Left ventricle myocardium superior (tissue), 1 donor: ENCODE data around the gene WWOX. TPM values are rescaled to one million over a fixed set of nuclear protein-coding genes. Genes with fewer than 3 reads are reported as not detected.
"Not testable (repeated sequence)": the region's sequence is repeated elsewhere in the genome, so short reads cannot be mapped to it uniquely, and the experiment has no call there.

ENCODE experiments used
- ATAC-seq: fragments of 200-7000 bp; cut with Tn5 transposase; one replicate; pipeline ENCODE4 v1.9.1; 2020; ENCODE audit warnings: mild to moderate bottlenecking, moderate library complexity
- DNase-seq: peaks from one replicate; pipeline ENCODE4 v3.0.0-alpha.2; 2020
- intact Hi-C: fragments of 100-400 bp; cut with micrococcal nuclease; formaldehyde crosslinking; loops from one replicate; pipeline ENCODE4 v1.11.0; 2022
- total RNA-seq: library from RNA; stranded (reverse); fragmentation: NEBNext Ultra II Directional; extraction: Animal tissue kit (Norgen Biotek cat#: 25700); gene quantifications from one replicate; pipeline ENCODE4 v1.2.1, GENCODE V29; 2021
- donor health status: DM: no; HTN: yes; CAD: no; lungs with severe emphysema.

WWOX gene
- total RNA-seq, 1 donor from 2014 or later: 12.8 TPM

DNA sequence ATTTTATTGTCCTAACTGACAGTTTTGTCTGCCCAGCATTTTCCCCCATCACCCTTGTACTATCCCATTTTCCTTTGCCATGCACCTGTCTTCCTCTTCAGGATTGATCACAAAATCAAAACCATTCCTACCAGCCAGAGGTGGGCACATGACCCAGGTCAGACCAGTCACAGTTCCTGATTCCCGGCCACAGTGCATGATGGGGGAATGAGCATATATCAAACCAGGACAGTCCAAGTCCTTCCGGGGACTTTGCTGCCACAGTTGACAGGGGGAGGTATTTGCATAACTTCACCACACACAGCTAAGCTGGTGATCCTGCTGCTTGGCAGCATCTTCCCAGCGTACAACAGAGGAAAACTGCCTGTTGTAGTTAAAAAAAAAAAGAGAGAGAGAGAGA, 493.9 kb downstream of the WWOX start:
- no peak for ATAC-seq
- DNase-seq: no peak
- intact Hi-C loops: no loop called here

DNA sequence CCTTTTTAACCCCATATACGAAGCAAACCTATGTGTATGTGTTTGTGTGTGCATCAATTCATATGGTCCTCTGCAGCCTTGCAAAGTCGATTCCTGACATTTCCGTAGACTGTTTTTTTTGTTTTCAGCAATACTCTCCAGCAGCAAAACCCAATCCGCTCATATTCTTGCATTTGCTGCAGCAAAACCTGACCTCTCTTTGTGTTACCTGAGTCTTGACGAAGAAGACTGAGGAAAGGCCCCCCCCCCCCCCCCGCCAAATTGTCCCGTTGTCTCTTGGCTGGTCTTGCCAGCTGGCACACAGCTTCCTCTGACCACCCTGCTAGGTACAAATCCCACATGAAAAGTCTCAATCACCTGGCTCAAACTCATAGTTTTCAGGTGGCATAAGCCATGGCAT, 494.7 kb downstream of the WWOX start:
- intact Hi-C loops: no loop called here
- ATAC-seq: no peak

DNA sequence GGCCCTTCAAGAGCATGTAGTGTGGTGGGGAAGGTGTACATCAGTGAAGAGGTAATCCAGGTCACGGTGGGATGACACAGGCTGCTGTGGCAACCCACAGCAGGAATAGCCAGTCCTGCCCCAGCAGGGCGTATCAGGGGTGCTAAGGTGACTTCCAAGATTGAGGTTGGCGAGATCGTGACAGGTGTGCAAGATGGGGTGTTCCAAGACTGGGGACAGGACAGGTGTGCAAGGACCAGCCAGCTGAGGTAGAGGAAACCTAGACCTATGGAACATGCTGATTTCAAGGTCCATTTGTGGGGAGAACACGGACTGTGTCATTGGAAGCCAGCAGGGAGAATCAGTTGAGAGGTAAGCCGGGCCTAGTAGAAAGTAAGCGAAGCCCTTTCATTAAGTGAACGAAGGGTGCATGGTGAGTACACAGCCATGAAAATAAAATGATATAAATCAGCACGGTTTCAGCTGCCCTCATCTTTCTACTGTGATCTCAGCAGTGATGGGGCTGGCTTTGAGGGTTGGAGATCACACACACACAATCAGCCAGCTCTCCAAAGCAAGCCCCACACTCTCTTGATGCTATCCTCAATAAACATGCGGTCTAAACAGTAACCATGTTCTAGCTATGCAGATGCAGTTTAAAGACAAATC, 497.0 kb downstream of the WWOX start:
- DNase-seq (no peak), ATAC-seq (no peak)
- intact Hi-C loops: no loop called here

More for the DNA sequence above, 494.7 kb downstream of the WWOX start:
- no peak for DNase-seq

DNA sequence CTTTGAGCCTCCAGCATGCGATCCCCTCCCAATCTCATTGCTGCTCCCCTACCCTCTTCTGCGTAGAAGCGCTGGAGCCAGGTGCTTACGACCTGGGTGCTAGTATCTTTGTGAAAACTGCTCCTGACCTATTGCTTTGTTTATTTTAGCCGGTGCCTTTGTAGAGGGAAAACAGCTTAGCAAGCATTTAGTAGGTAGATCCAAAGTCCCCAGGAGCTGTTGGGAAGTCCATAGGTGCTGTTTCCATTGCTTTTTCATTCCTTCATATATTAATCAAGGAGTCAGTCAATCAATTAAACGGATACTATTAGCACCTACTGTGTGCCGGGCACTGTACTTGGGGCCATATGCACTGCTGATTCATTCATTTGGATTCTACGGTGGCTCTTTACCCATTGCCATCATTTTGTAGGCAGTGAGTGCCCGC, 497.6 kb downstream of the WWOX start:
- ATAC-seq (no peak), DNase-seq (no peak)
- intact Hi-C loops: no loop called here

DNA sequence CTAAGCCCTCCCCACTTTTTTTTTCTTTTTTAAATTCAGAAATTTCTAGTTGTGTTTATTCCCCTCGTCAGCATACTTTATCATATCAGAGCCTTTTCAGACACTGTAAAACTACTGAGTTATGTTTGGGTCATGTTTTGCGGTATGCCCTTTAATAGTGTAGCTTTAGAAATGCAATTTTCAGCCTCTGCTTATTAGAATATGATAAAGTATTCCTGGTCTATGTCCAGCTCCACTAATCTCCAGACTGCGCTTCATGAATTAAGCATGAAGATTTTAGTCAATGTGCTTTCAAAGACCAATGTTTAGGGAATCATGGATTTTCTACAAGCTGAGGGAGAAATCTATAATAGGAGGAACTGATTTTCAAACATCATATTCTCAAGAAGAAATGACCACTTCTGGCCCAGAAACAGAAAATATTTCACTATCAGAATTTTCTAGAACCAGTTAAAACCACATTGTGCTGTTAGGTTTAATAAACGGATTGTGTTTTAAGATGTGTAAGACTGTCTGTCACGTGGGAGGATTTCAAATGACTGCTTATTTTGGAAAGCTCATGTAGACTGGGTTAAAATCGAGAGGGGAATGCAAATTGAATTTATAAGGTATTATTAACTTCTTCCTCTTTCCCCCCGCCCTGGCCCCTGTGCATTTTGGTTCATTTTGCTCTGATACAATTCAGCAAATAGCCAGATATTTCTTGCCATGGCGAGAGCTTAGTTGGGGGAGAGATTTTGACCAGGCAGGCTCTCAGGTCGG, 498.5 kb downstream of the WWOX start:
- no peak for ATAC-seq
- DNase-seq: no peak
- intact Hi-C loops: no loop called here

DNA sequence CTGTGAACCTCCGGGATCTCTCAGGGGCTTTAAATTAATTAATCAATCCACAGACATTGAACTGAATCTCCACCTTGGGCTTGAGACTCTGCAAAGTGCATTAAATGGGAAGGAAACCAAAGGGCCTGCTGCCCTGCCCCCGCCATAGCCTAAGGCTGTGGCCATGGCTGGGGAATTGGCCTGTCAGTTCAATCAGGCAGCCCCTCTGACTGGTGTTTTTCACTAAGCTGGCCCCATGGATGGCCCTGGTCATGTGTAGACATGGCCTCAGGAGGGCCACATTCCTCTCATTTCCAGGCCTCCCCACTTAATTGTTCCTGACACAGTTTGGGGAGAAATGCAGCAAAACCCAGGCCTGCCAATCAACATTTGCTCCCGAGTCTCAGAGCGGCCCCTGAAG, 499.8 kb downstream of the WWOX start:
- DNase-seq: no peak
- intact Hi-C loops: no loop called here

DNA sequence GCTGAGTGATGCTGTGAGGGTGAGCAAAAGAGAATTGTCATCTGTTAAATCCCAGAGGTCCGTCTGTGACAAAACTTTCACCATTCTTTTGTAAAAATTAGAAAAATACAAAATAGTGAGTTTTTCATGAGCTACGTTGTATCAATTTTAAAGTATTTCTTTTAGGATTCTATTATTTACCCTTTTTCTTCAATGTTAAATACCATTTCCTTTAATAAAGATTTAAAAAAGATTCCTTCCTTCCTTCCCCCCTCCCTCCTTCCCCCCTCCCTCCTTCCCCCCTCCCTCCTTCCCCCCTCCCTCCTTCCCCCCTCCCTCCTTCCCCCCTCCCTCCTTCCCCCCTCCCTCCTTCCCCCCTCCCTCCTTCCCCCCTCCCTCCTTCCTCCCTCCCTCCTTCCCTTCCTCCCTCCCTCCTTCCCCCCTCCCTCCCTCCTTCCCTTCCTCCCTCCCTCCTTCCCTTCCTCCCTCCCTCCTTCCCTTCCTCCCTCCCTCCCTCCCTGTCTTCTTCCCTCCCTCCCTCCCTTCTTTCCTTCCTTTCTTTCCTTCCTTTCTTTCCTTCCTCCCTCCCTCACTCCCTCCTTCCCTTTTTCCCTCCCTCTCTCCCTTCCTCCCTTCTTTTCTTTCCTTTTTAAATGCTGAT, 505.1 kb downstream of the WWOX start:
- DNase-seq, ATAC-seq, intact Hi-C loops: not testable (repeated sequence)

More for the DNA sequence above, 499.8 kb downstream of the WWOX start:
- ATAC-seq: no peak

DNA sequence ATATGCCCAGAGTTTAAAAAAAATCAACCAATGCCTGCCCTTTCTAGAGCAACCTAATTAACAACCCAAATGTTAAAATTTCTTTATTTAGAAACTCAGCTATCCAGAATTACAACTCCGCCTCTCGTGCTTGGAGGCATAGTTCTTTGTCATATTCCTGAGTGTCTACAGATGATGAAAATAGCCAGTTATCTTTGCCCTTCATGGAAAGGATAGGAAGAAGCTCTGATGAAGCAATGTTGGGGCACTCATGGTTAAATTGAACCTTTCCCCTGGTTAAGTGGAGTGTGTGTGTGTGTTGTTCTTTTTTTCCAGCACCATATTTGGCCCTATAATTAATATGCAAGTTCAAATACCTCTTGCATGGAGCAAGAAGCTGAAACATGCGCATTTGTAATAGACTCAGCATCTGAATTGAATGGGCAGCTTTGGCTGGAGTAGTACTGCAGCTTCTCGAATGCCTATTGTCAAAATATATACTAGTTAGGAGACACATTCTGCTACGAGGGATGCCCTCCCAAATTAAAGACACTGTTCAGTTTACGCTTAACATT, 506.2 kb downstream of the WWOX start:
- intact Hi-C loops: no loop called here
- DNase-seq: no peak
- ATAC-seq: peak; percentile 76

DNA sequence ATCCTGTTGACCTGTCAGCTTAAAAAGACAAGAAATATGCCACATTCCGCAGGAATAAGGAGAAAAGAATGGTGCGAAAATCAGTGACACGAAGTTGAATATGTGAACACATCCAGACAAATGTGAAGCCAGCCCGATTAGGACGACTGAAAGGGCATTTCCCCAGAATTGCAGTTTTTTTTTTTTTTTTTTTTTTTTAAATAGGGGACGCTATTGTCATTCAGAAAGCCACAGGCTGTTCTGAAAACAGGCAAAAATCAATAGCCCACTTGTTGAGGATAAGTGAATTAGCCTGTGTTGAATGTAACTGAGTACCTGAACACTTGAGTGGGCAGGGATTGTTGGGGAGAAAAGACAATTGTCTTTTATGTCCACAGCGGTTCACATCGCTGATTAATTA, 507.1 kb downstream of the WWOX start:
- no peak for DNase-seq
- no peak for ATAC-seq
- intact Hi-C loops: no loop called here

DNA sequence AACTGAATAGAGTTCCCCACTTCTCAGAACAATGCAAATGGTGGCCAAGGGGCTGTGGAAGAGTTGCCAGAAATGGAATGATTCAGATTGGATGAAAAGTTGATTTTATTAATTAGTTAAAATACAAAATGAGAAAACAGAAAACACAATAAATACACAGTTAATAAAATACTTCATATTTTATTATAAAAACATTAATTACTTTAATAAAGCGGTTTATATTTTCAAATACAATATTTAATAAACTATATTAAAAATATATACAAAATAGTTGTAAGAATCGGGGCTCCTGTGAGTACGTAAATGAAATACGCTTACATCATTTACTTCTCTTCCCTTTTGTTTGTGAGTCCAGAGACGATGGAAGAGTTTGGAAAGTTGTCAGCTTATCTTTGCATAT, 507.6 kb downstream of the WWOX start:
- ATAC-seq (no peak), DNase-seq (no peak)
- intact Hi-C loops: no loop called here

DNA sequence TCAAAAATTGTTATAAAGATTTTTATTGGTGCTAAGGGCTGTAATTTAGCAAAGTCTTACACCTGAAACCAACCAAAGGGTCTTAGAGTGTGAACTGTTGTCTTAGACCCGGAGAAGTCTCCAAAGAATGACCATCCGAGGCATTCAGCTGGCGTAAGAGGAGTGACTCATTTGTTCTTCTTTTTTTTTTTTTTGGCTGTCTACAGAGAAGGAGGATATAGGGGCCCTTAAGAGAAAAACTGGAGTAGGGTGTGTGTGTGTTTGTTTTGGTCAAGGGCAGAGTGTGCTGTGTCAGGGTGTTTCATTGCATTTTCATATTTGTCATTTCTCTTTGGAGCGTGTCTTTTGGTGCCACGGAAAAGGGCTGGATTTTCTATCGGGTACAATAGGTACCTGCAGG, 508.0 kb downstream of the WWOX start:
- ATAC-seq (peak; percentile 85), DNase-seq (no peak)
- intact Hi-C loops: no loop called here

DNA sequence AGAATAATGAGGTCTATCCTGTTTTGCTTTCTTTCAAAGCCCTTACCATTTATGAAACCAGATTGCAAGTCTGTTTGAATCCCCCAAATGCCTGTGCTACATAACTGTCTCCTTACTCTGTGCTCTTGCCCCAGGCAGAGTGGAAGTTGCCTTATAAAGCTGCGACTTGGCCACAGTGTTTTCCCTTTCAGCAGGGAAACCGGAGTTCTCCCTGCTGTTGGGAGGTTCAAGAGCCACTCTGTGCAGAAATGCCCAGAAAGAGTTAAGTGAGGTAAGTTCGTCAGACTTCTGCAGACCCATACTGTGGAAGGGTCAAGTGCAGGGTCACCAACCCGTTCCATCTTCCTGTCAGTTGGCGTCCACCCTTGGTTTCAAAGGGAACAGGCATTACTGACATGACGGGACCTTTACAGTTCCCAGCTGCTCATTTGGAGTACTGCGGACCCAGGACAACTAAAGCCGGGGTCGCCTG, 508.9 kb downstream of the WWOX start:
- intact Hi-C loops: no loop called here
- ATAC-seq (peak; percentile 71), DNase-seq (no peak)

DNA sequence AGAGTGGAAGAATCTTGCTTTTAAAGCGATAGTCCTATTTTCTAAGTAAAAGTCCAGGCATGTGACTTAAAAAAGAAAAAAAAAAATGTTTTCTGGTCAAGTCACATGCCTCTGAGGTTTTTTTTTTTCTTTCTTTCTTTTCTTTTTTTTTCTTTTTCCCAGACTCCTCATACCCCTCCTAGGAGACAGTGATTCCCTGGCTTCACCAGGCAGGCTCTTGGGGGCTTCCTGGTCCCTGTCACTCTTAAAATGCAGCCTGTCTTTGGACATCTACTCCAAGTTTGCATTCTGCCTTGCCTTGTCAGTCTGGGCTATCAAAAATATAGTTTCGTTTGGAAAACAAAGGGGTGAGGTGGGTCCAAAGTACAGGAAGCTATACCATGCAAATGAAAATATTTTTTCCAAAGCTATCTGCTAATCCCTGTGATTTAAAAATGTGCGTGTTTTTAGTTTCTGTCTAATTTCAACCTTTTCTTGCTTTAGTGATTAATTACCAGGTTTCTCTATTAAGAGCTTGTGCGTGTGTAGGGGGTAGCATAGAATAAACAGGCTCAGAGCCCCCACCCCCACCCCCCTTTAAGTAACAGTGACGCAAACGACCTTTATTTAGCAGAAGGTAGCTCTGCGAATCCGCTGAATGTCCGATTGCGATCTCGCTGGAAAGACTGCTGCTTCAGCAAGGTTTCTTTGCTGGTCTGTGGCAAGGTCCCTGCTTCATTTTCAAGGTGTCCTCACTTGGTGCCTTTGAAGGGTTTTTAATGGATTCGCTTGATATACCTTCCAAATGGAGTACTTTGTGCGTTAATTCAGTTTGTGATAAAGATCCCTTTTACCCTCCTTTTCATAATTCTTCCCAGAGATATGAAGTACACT, 510.2 kb downstream of the WWOX start:
- DNase-seq (no peak), ATAC-seq (no peak)
- intact Hi-C loops: no loop called here

DNA sequence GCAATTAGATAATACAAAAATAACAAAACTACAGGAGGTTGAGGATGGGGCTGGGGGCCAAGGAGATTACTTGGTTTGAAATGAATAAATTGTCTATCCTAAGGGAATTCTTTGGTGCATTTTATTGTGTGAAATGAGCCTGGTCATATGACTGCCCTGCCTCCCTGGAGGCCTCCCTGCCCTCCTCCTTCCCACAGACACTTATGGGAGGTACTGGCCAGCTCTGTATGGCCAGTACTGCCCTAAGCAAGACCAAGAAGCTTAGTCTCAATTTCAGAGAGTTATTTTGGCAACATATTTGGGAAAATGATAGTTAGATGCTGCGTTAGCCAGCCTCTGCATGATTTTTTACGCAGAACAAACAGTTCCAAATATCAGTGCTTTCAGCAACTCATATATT, 511.9 kb downstream of the WWOX start:
- intact Hi-C loops: no loop called here
- ATAC-seq (no peak), DNase-seq (no peak)

DNA sequence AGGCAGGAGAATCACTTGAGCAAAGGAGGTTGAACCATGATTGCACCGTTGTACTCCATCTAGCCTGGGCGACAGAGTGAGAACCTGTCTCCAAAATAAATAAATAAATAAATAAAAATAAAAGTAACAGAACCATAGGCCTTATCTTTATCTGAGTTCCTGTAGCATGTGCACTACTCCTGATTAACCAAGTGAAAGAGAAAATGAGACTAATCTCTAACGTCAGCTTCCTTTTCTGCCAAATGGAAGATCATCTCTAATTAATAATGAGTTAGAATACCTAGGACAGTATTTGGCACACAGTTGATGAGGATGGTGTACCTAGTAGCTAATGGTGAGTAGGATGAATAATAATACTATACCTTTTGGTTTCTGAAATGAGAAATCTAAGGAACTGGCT, 520.4 kb downstream of the WWOX start:
- intact Hi-C loops: no loop called here
- DNase-seq (no peak), ATAC-seq (no peak)

DNA sequence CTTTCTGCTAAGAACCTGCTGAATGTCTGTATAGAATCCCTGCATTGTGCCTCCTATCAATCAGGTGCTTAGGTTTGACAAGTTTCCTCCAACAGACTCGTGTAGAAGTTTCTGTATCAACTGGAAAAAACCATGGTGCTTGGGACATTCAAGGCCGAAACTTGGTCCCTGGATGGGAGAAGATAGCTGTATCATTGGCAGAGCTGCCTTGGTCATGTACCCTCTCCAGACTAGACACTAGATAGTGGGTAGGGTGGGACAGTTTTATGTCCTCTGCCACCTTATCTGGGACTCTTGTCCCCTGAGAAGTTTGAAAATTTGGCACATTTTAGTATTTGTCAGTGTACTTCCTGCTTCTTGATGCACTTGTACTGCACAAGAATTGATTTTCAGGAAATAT, 520.8 kb downstream of the WWOX start:
- ATAC-seq (no peak), DNase-seq (no peak)
- intact Hi-C loops: no loop called here

DNA sequence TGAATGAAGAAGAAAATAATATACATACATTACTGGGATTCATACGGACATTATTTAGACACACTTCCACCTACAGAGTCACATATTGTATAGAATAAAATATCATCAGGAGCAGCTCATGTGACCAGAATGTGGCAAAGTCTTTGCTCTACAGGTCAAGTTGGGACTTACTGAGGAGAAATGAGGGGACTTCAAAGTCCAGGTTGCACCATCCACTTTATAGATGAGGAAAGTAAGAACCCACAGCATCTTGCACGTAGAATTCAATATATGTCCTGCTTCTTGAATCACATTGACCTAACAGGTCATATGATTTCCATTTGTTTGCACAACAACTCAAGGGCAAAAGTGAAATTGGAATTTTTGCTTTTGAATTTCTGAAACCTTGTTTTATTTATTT, 524.3 kb downstream of the WWOX start:
- ATAC-seq (no peak), DNase-seq (no peak)
- intact Hi-C loops: no loop called here

DNA sequence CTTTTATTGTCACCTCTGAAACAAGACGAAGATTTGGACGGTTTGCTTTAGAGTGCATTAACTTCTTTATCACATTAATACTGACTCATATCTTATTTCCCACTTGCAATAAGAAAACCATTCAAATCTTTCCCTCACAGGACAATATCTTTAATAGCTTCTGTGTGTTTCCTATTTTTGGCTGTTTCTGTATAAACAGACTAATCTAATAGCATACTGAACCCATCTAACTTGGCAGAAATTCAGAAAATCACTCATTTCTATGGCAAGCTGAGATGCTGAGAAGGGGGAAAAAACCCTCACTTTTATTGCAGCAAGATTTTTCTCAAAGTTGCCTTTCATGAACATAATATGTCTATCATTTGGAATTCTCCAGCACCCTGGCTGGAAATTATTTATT, 524.9 kb downstream of the WWOX start:
- intact Hi-C loops: no loop called here
- DNase-seq (no peak), ATAC-seq (no peak)

DNA sequence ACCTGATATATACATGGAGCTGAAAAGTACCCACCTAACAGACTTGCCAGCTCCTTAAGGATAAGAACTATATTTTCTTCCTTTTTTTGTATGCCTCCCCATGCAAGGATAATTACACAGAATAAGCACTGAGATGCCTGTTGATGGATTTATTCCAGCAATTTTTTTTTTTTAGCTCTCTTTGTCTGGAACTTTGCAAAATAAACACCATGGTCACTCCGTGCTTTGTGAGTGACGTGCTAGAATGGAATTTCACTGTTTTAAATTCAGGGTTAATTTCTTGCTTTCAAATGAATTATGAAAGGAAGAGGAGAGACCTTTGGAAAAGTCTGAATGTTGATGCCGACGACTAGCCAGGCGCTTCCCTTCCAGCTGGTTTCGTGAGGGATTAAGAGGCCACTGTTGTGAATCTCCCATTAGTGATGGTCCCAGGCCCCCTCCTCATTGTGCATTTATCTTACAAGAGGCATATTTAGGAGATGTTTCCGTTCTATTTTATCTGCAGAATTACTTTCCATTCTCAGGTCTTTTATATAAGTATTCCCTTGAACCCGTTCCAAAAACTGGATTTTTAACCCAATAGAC, 529.1 kb downstream of the WWOX start:
- DNase-seq (no peak), ATAC-seq (no peak)
- intact Hi-C loops: no loop called here
